ENCODE data around the gene SHF.

DNA sequence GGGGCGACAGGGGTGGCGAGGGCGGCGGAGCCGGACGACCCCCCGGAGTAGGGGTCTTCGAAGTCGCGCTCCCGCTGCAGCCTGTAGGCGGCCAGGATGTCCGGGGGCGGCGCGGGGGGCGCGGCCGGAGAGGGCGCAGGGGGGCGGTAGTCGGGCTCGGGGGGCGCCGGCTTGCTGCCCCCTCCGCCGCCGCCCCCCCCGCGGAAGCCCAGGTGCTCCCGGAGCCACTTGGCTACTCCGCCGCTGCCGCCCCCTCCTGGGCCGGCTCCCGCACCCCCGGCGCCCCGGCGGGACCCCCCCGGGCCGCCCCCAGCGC, 230 bp downstream of the SHF start:
- no peak for TF ChIP-seq POLR2A (IDR thresholded peaks at IDR 0.05; ENCODE audit: low read depth, low read length)
- no peak for TF ChIP-seq POLR2AphosphoS5 (IDR thresholded peaks at IDR 0.05; ENCODE audit: low read depth, low read length)

Data from GM12892 (cell line).